ENCODE data around the gene TDRD6. TPM values are rescaled to one million over a fixed set of nuclear protein-coding genes. Genes with fewer than 3 reads are reported as not detected.
"Not testable (repeated sequence)": the region's sequence is repeated elsewhere in the genome, so short reads cannot be mapped to it uniquely, and the experiment has no call there.

Gene TDRD6
- polyA plus RNA-seq, 2 of the 4 experiments (the other 2 are of a cell fraction): 0.03 TPM; not detected in 1

DNA sequence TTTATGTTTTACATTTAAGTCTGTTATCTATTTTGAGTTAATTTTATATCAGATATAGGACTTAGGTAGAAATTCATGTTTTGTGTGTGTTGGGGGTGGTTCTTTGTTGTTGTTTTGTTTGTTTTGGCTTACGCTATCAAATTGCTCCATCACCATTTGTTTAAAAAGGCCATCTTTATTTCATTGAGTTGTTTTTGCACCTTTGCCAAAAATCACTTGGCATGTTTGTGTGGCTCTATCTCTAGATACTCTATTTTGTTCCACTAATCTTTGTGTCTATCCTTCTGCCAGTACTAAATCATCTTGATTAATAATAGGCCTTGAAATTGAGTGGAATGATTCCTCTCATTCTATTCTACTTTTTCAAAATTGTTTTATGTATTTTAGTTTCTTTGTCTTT is 42.4 kb upstream of the TDRD6 start:
- Histone ChIP-seq H3K4me2 (no peak overlapping the region), H3K27ac (no peak overlapping the region), H3K4me1 (peaks cover 3% of the 10 kb centered on the region; the same call in 2 of the 3 replicates), H3K4me3 (no peak overlapping the region), H3K9me3 (no peaks in the 10 kb centered on the region)
- ChIA-PET CTCF (no interaction called here), POLR2A (no interaction called here)
- FAIRE-seq: no peak
- TF ChIP-seq BHLHE40 (IDR thresholded peaks at IDR 0.05; ENCODE audit: low read depth, low read length): no peak
- TF ChIP-seq CEBPB (IDR thresholded peaks at IDR 0.05): no peak
- TF ChIP-seq HOXB13 (CRISPR knock-in tag; IDR thresholded peaks at IDR 0.05; ENCODE audit: low read depth): no peak
- WGBS (ENCODE audit: missing lambda C conversion rate): 86% methylated on average over 1 of the region's 1 CpG
- no peak for ATAC-seq
- no peak for DNase-seq (ENCODE audit: low read depth in 1 of 2, low spot score in 1 of 2)

DNA sequence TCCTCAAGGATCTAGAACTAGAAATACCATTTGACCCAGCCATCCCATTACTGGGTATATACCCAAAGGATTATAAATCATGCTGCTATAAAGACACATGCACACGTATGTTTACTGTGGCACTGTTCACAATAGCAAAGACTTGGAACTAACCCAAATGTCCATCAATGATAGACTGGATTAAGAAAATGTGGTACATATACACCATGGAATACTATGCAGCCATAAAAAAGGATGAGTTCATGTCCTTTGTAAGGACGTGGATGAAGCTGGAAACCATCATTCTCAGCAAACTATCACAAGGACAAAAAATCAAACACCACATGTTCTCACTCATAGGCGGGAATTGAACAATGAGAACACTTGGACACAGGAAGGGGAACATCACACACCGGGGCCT is 39.6 kb upstream of the TDRD6 start:
- CTCF ChIA-PET; FAIRE-seq; H3K4me3 ChIP-seq; H3K27ac ChIP-seq; H3K4me2 ChIP-seq; H3K9me3 ChIP-seq; ATAC-seq; DNase-seq (ENCODE audit: low read depth in 1 of 2, low spot score in 1 of 2); POLR2A ChIA-PET: not testable (repeated sequence)
- 74% methylated on average over 2 of the region's 4 CpGs for WGBS (ENCODE audit: missing lambda C conversion rate)
- H3K4me1 ChIP-seq: peaks cover 10% of the 10 kb centered on the region; the same call in 2 of the 3 replicates

DNA sequence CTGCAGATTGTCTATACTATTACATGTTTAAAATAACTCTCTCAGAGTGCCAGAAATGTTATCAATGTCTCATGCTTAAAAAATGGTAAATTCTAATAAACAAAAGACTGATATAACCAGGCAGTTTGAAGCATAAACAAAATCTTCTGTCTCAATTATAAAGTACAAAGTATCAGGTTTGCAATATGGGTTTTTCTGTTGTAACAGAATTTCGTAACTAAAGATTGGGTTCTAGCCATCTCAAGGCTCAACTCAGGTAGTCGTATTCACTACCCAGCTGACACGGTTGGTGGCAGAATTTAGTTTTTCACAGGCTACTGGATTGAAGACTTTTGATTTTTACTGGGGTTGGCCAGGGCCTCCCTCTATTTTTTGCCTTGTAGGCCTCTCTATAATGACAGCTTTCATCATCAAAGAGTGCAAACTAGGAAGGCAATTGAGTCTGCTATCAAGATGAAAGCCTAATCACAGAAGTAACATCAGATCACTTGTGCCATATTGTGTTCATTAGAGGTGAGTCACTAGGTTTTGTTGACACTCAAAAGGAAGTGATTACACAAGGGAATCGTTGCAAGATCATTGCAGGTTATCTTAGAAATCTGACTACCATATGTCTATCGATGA is 38.7 kb upstream of the TDRD6 start:
- DNase-seq (ENCODE audit: low read depth in 1 of 2, low spot score in 1 of 2) (peak in 1 of 2 experiments; percentile 41), ATAC-seq (no peak), FAIRE-seq (no peak)
- Histone ChIP-seq H3K9me3 (no peaks in the 10 kb centered on the region), H3K4me3 (no peak overlapping the region), H3K4me2 (peak overlapping the region; percentile 36; the same call in 1 of the 3 replicates), H3K4me1 (peaks cover 10% of the 10 kb centered on the region; the same call in 2 of the 3 replicates), H3K27ac (no peak overlapping the region)
- POLR2A ChIA-PET: no interaction called here
- TF ChIP-seq KDM1A (IDR thresholded peaks at IDR 0.05; ENCODE audit: low read depth): no peak
- TF ChIP-seq CHD4 (IDR thresholded peaks at IDR 0.05; ENCODE audit: borderline replicate concordance): no peak
- peak; percentile 32; the same call in 1 of the 2 replicates for TF ChIP-seq JUNB (IDR thresholded peaks at IDR 0.05)
- no peak for TF ChIP-seq ZNF302 (CRISPR knock-in tag; IDR thresholded peaks at IDR 0.05)
- no peak for TF ChIP-seq ZC3H11A (IDR thresholded peaks at IDR 0.05)
- no peak for TF ChIP-seq ZFP36 (IDR thresholded peaks at IDR 0.05; ENCODE audit: borderline replicate concordance, partially characterized antibody)
- no peak for TF ChIP-seq CHD2 (IDR thresholded peaks at IDR 0.05; ENCODE audit: low read length, partially characterized antibody)
- no peak; the same call in 1 of the 2 replicates for TF ChIP-seq FOSL2 (IDR thresholded peaks at IDR 0.05)
- TF ChIP-seq FOSL2 (CRISPR knock-in tag; IDR thresholded peaks at IDR 0.05): peak; percentile 49
- TF ChIP-seq CEBPB (IDR thresholded peaks at IDR 0.05): peak in 1 of 2 experiments; percentile 62; a peak in 2 of 4 replicates
- WGBS (ENCODE audit: missing lambda C conversion rate): 31% methylated on average over 5 of the region's 5 CpGs
- CTCF ChIA-PET: no interaction called here

DNA sequence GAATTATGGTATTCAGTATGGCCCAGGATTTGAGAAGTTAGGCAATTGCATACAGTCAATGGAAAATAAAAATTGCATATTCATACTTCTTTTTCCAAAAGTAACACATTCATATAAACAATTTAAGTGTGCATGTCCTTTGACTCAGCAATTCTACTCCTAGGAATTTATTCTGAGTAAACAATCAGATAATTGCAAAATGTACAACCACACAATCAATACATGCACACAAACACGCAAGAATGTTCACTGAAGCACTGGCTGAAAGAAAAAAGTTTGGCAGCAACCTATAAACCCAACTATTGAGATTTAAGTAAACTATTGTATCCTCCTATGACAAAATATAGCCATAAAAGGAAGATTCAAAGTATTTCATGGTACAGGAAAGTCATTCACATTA is 36.7 kb upstream of the TDRD6 start:
- Histone ChIP-seq H3K9me3 (no peaks in the 10 kb centered on the region), H3K27ac (no peak overlapping the region), H3K4me3 (no peak overlapping the region), H3K4me1 (peaks cover 10% of the 10 kb centered on the region; the same call in 2 of the 3 replicates), H3K4me2 (peak overlapping the region; percentile 14; the same call in 1 of the 3 replicates)
- TF ChIP-seq CBX8 (IDR thresholded peaks at IDR 0.05) (no peak), ZFP36 (IDR thresholded peaks at IDR 0.05; ENCODE audit: borderline replicate concordance, partially characterized antibody) (no peak), KDM5A (IDR thresholded peaks at IDR 0.05) (no peak), KDM1A (IDR thresholded peaks at IDR 0.05; ENCODE audit: low read depth) (no peak), EP300 (IDR thresholded peaks at IDR 0.05) (no peak), ESRRA (IDR thresholded peaks at IDR 0.05; ENCODE audit: borderline replicate concordance, low read length) (no peak), RARB (CRISPR knock-in tag; IDR thresholded peaks at IDR 0.05) (no peak)
- TF ChIP-seq, protein P1, sequence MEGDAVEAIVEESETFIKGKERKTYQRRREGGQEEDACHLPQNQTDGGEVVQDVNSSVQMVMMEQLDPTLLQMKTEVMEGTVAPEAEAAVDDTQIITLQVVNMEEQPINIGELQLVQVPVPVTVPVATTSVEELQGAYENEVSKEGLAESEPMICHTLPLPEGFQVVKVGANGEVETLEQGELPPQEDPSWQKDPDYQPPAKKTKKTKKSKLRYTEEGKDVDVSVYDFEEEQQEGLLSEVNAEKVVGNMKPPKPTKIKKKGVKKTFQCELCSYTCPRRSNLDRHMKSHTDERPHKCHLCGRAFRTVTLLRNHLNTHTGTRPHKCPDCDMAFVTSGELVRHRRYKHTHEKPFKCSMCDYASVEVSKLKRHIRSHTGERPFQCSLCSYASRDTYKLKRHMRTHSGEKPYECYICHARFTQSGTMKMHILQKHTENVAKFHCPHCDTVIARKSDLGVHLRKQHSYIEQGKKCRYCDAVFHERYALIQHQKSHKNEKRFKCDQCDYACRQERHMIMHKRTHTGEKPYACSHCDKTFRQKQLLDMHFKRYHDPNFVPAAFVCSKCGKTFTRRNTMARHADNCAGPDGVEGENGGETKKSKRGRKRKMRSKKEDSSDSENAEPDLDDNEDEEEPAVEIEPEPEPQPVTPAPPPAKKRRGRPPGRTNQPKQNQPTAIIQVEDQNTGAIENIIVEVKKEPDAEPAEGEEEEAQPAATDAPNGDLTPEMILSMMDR (IDR thresholded peaks at IDR 0.05): no peak
- TF ChIP-seq, protein P2, sequence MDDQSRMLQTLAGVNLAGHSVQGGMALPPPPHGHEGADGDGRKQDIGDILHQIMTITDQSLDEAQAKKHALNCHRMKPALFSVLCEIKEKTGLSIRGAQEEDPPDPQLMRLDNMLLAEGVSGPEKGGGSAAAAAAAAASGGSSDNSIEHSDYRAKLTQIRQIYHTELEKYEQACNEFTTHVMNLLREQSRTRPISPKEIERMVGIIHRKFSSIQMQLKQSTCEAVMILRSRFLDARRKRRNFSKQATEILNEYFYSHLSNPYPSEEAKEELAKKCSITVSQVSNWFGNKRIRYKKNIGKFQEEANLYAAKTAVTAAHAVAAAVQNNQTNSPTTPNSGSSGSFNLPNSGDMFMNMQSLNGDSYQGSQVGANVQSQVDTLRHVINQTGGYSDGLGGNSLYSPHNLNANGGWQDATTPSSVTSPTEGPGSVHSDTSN (IDR thresholded peaks at IDR 0.05): no peak
- POLR2A ChIA-PET: no interaction called here
- DNase-seq (ENCODE audit: low read depth in 1 of 2, low spot score in 1 of 2): no peak
- FAIRE-seq: no peak
- CTCF ChIA-PET: interaction anchor here (0.6 kb wide), 1 partner anchor 1889 kb away, joined by 6 read pairs; no protein-coding TSS in a partner anchor
- no peak for ATAC-seq
- WGBS (ENCODE audit: missing lambda C conversion rate): 43% methylated on average over 1 of the region's 1 CpG
